ENCODE data around the gene LRRN2.

The LRRN2 gene

GRCh38 chr1:204712708-204713430, 27.3 kb upstream of the LRRN2 start:
- no peak for TF ChIP-seq CTCF (IDR thresholded peaks at IDR 0.05; ENCODE audit: low read depth, low read length, missing control alignments)
- no peak overlapping the region for H3K4me3 ChIP-seq (ENCODE audit: low read depth, low read length)
- no peak for DNase-seq (ENCODE audit: low read depth)

GRCh38 chr1:204711947-204712701, 26.6 kb upstream of the LRRN2 start:
- no peak for TF ChIP-seq CTCF (IDR thresholded peaks at IDR 0.05; ENCODE audit: low read depth, low read length, missing control alignments)
- H3K4me3 ChIP-seq (ENCODE audit: low read depth, low read length): no peak overlapping the region
- DNase-seq (ENCODE audit: low read depth): no peak

GRCh38 chr1:204711103-204711946, 25.8 kb upstream of the LRRN2 start:
- DNase-seq (ENCODE audit: low read depth): no peak
- no peak for TF ChIP-seq CTCF (IDR thresholded peaks at IDR 0.05; ENCODE audit: low read depth, low read length, missing control alignments)
- no peak overlapping the region for H3K4me3 ChIP-seq (ENCODE audit: low read depth, low read length)

- TF ChIP-seq CTCF (IDR thresholded peaks at IDR 0.05; ENCODE audit: low read depth, low read length, missing control alignments): no peak
- no peak for DNase-seq (ENCODE audit: low read depth)
- no peak overlapping the region for H3K4me3 ChIP-seq (ENCODE audit: low read depth, low read length)
These were observed 24.7 kb upstream of the LRRN2 start for GRCh38 chr1:204709960-204710912.

- no peak for TF ChIP-seq CTCF (IDR thresholded peaks at IDR 0.05; ENCODE audit: low read depth, low read length, missing control alignments)
- DNase-seq (ENCODE audit: low read depth): no peak
- no peak overlapping the region for H3K4me3 ChIP-seq (ENCODE audit: low read depth, low read length)
These were observed 23.5 kb upstream of the LRRN2 start for GRCh38 chr1:204709021-204709420.
